HEK293 (cell line): ENCODE data around the gene GPR3.
A peak's percentile ranks its signal among the peaks of the same experiment; 100 is the strongest.

ENCODE experiments used
- CTCF ChIA-PET: fragments of 350-600 bp; formaldehyde crosslinking; extraction: SDS; loops from one replicate; lab custom pipeline; 2021; ENCODE audit warnings: antibody characterized with exemption; lab: Yijun Ruan, JAX
- POLR2A ChIA-PET: fragments of 300-600 bp; formaldehyde crosslinking; extraction: SDS; loops from one replicate; lab custom pipeline; 2020; ENCODE audit warnings: antibody characterized with exemption, inconsistent platforms; lab: Yijun Ruan, JAX
- H3K27ac ChIP-seq: fragments of 200-500 bp; sonication (Bioruptor generic); 2 replicates; pipeline ENCODE4 v1.5.1; 2014; ENCODE audit warnings: low read depth, low read length, control low read depth, inconsistent platforms; ENCODE audit errors: extremely low read depth
- H3K36me3 ChIP-seq, 2 experiments: fragments of 200-500 bp in 1 of 2; sonication (Bioruptor generic) in 1 of 2; 1 replicate in 1 of 2; 2 replicates in 1 of 2; pipeline ENCODE4 v1.5.1; 2014 to 2017; ENCODE audit warnings: inconsistent platforms in 2 of 2, low read length in 2 of 2; ENCODE audit not compliant: control insufficient read depth in 2 of 2, insufficient read depth in 1 of 2
- H3K4me1 ChIP-seq: fragments of 200-500 bp; sonication (Bioruptor generic); 2 replicates; pipeline ENCODE4 v1.5.1; 2014; ENCODE audit warnings: mild to moderate bottlenecking, low read length, inconsistent platforms; ENCODE audit not compliant: control insufficient read depth, insufficient read depth
- H3K4me3 ChIP-seq: 2 replicates; pipeline ENCODE4 v1.5.1; 2011; ENCODE audit warnings: low read depth, mild to moderate bottlenecking, control low read depth, low read length, moderate library complexity
- H3K9me3 ChIP-seq: fragments of 200-500 bp; sonication (Bioruptor generic); 2 replicates; pipeline ENCODE4 v1.5.1; 2014; ENCODE audit warnings: low read depth, low read length, inconsistent platforms; ENCODE audit not compliant: control insufficient read depth, insufficient read depth
- BCL11B ChIP-seq: fragments of 450-650 bp; formaldehyde crosslinking; IDR thresholded peaks from 2 replicates; pipeline ENCODE4 v1.5.1; 2016; ENCODE audit warnings: low read depth, missing biosample characterization, missing genetic modification characterization
- HIC1 ChIP-seq: fragments of 450-650 bp; formaldehyde crosslinking; IDR thresholded peaks from 2 replicates; pipeline ENCODE4 v1.5.1; 2016; ENCODE audit warnings: missing biosample characterization, missing genetic modification characterization
- HOXA7 ChIP-seq: sonication (generic); formaldehyde crosslinking; IDR thresholded peaks from 2 replicates; pipeline ENCODE4 v1.8.1; 2022; ENCODE audit warnings: missing genetic modification reagents, borderline replicate concordance
- INSM2 ChIP-seq: fragments of 450-650 bp; formaldehyde crosslinking; IDR thresholded peaks from 2 replicates; pipeline ENCODE4 v1.5.1; 2016; ENCODE audit warnings: missing biosample characterization, missing genetic modification characterization
- REPIN1 ChIP-seq: fragments of 450-650 bp; formaldehyde crosslinking; IDR thresholded peaks from 2 replicates; pipeline ENCODE4 v1.5.1; 2017; ENCODE audit warnings: missing biosample characterization, missing genetic modification characterization, low read depth
- TRIM28 ChIP-seq: IDR thresholded peaks from 2 replicates; pipeline ENCODE4 v1.6.1; 2011; ENCODE audit warnings: low read length, control low read depth, borderline replicate concordance
- ZBTB49 ChIP-seq: fragments of 450-650 bp; formaldehyde crosslinking; IDR thresholded peaks from 2 replicates; pipeline ENCODE4 v1.5.1; 2016; ENCODE audit warnings: missing biosample characterization, missing genetic modification characterization, low read depth
- ZBTB6 ChIP-seq: fragments of 450-650 bp; formaldehyde crosslinking; IDR thresholded peaks from 2 replicates; pipeline ENCODE4 v1.5.1; 2017; ENCODE audit warnings: missing biosample characterization, missing genetic modification characterization
- ZNF112 ChIP-seq: fragments of 450-650 bp; formaldehyde crosslinking; IDR thresholded peaks from 2 replicates; pipeline ENCODE4 v1.5.0; 2017; ENCODE audit warnings: missing biosample characterization, missing genetic modification characterization
- ZNF426 ChIP-seq: fragments of 450-650 bp; formaldehyde crosslinking; IDR thresholded peaks from 2 replicates; pipeline ENCODE4 v1.5.1; 2017; ENCODE audit warnings: missing biosample characterization, missing genetic modification characterization, mild to moderate bottlenecking, inconsistent platforms, moderate library complexity
- ZNF488 ChIP-seq: fragments of 450-650 bp; formaldehyde crosslinking; IDR thresholded peaks from 2 replicates; pipeline ENCODE4 v1.5.1; 2016; ENCODE audit warnings: missing biosample characterization, missing genetic modification characterization
- ZNF658 ChIP-seq: fragments of 450-650 bp; formaldehyde crosslinking; IDR thresholded peaks from 2 replicates; pipeline ENCODE4; 2016; ENCODE audit warnings: missing biosample characterization, missing genetic modification characterization
- ZNF677 ChIP-seq: fragments of 450-650 bp; IDR thresholded peaks from 2 replicates; pipeline ENCODE4 v1.5.0; 2018; ENCODE audit warnings: missing biosample characterization, mild to moderate bottlenecking, missing genetic modification characterization, moderate library complexity
- ZNF701 ChIP-seq: fragments of 450-650 bp; formaldehyde crosslinking; IDR thresholded peaks from 2 replicates; pipeline ENCODE4 v1.5.1; 2016; ENCODE audit warnings: missing biosample characterization, missing genetic modification characterization
- ZSCAN18 ChIP-seq: fragments of 450-650 bp; formaldehyde crosslinking; IDR thresholded peaks from 2 replicates; pipeline ENCODE4 v1.5.1; 2016; ENCODE audit warnings: missing biosample characterization, missing genetic modification characterization
- ZSCAN4 ChIP-seq: fragments of 450-650 bp; formaldehyde crosslinking; IDR thresholded peaks from 2 replicates; pipeline ENCODE4 v1.5.1; 2017; ENCODE audit warnings: missing biosample characterization, missing genetic modification characterization

Gene GPR3

GRCh38 chr1:27361044-27361402 lies 31.4 kb upstream of the GPR3 start:
- H3K9me3 ChIP-seq: no peaks in the 10 kb centered on the region
- peaks cover 0 to 50% of the 10 kb centered on the region in 2 experiments; a peak in 1 of 3 replicates for H3K36me3 ChIP-seq
- no peaks in the 10 kb centered on the region for H3K4me1 ChIP-seq
- H3K27ac ChIP-seq: no peak overlapping the region
- ChIA-PET POLR2A (no interaction called here), CTCF (interaction anchor here (0.8 kb wide), 1 partner anchor 32 kb away, joined by 3 read pairs; no protein-coding TSS in a partner anchor)
- TF ChIP-seq INSM2 (tag by site-specific recombination) (no peak), ZSCAN18 (no peak), ZNF488 (tag by site-specific recombination) (no peak), HOXA7 (CRISPR knock-in tag) (no peak), BCL11B (tag by site-specific recombination) (no peak), ZNF677 (tag by site-specific recombination) (no peak), ZNF112 (tag by site-specific recombination) (no peak), ZBTB6 (tag by site-specific recombination) (no peak), ZNF426 (tag by site-specific recombination) (no peak), ZNF658 (tag by site-specific recombination) (no peak), ZNF701 (tag by site-specific recombination) (no peak), TRIM28 (no peak), REPIN1 (tag by site-specific recombination) (no peak)
- no peak overlapping the region for H3K4me3 ChIP-seq

- no peak for TF ChIP-seq ZBTB49
- TF ChIP-seq ZSCAN4 (tag by site-specific recombination): no peak
- peak; percentile 45; the same call in 1 of the 2 replicates for TF ChIP-seq HIC1
- Histone ChIP-seq H3K36me3 (peaks cover 0 to 45% of the 10 kb centered on the region in 2 experiments; a peak in 1 of 3 replicates), H3K27ac (no peak overlapping the region), H3K9me3 (no peaks in the 10 kb centered on the region), H3K4me1 (no peaks in the 10 kb centered on the region), H3K4me3 (no peak overlapping the region)
- POLR2A ChIA-PET: no interaction called here
- CTCF ChIA-PET: interaction anchor here (0.8 to 1.3 kb wide), 4 partner anchors 26 to 41 kb away, joined by 3 to 5 read pairs (median 4); no protein-coding TSS in a partner anchor
Observed at GRCh38 chr1:27361553-27361952, 30.9 kb upstream of the GPR3 start.
